Stimulated activated CD4-positive, alpha-beta T cell treated with anti-CD3 and anti-CD28 coated beads, TNF-alpha, amount 100 ng/mL, for 48 hours (primary cell): ENCODE data around the gene EPHA6.
"Not testable (repeated sequence)": the region's sequence is repeated elsewhere in the genome, so short reads cannot be mapped to it uniquely, and the experiment has no call there.

Experiments
- DNase-seq, 3 donors: peaks; one replicate each; pipeline ENCODE4 v3.0.0-alpha.2; 2020; ENCODE audit warnings: low read depth in 3 of 3

EPHA6 gene

GRCh38 chr3:97276879-97277550 is 462.6 kb downstream of the EPHA6 start:
- DNase-seq: not testable (repeated sequence)

- no peak for DNase-seq
Observed at GRCh38 chr3:97277708-97278107, 463.3 kb downstream of the EPHA6 start.

- no peak for DNase-seq
Observed at GRCh38 chr3:97278506-97278905, 464.1 kb downstream of the EPHA6 start.

- DNase-seq: no peak
Observed at GRCh38 chr3:97291901-97292300, 477.5 kb downstream of the EPHA6 start.

- no peak for DNase-seq
Observed at GRCh38 chr3:97293596-97294131, 479.3 kb downstream of the EPHA6 start.

- DNase-seq: no peak
Observed at GRCh38 chr3:97297032-97297431, 482.6 kb downstream of the EPHA6 start.

- no peak for DNase-seq
Observed at GRCh38 chr3:97301114-97301513, 486.7 kb downstream of the EPHA6 start.

GRCh38 chr3:97306226-97306625 is 491.8 kb downstream of the EPHA6 start:
- no peak for DNase-seq

- DNase-seq: no peak
Observed at GRCh38 chr3:97338375-97338774, 524.0 kb downstream of the EPHA6 start.

GRCh38 chr3:97340940-97341339 is 526.5 kb downstream of the EPHA6 start:
- DNase-seq: no peak

- DNase-seq: no peak
Observed at GRCh38 chr3:97347780-97348179, 533.4 kb downstream of the EPHA6 start.

- DNase-seq: no peak
Observed at GRCh38 chr3:97350971-97351370, 536.6 kb downstream of the EPHA6 start.

- DNase-seq: no peak
Observed at GRCh38 chr3:97353176-97353575, 538.8 kb downstream of the EPHA6 start.

- DNase-seq: no peak
Observed at GRCh38 chr3:97359977-97360376, 545.6 kb downstream of the EPHA6 start.

- no peak for DNase-seq
Observed at GRCh38 chr3:97360804-97361203, 546.4 kb downstream of the EPHA6 start.

GRCh38 chr3:97384583-97384982 is 570.2 kb downstream of the EPHA6 start:
- no peak for DNase-seq

- DNase-seq: no peak
Observed at GRCh38 chr3:97388774-97389173, 574.4 kb downstream of the EPHA6 start.

GRCh38 chr3:97389936-97390335 is 575.5 kb downstream of the EPHA6 start:
- DNase-seq: no peak

- no peak for DNase-seq
Observed at GRCh38 chr3:97391167-97391566, 576.8 kb downstream of the EPHA6 start.

GRCh38 chr3:97409612-97410011 is 595.2 kb downstream of the EPHA6 start:
- DNase-seq: no peak

GRCh38 chr3:97421565-97421964 is 607.2 kb downstream of the EPHA6 start:
- no peak for DNase-seq

- DNase-seq: no peak
Observed at GRCh38 chr3:97425002-97425401, 610.6 kb downstream of the EPHA6 start.

GRCh38 chr3:97430601-97431000 is 616.2 kb downstream of the EPHA6 start:
- no peak for DNase-seq

- DNase-seq: no peak
Observed at GRCh38 chr3:97432914-97433313, 618.5 kb downstream of the EPHA6 start.
